ENCODE measurements around the gene DAND5.

DNA sequence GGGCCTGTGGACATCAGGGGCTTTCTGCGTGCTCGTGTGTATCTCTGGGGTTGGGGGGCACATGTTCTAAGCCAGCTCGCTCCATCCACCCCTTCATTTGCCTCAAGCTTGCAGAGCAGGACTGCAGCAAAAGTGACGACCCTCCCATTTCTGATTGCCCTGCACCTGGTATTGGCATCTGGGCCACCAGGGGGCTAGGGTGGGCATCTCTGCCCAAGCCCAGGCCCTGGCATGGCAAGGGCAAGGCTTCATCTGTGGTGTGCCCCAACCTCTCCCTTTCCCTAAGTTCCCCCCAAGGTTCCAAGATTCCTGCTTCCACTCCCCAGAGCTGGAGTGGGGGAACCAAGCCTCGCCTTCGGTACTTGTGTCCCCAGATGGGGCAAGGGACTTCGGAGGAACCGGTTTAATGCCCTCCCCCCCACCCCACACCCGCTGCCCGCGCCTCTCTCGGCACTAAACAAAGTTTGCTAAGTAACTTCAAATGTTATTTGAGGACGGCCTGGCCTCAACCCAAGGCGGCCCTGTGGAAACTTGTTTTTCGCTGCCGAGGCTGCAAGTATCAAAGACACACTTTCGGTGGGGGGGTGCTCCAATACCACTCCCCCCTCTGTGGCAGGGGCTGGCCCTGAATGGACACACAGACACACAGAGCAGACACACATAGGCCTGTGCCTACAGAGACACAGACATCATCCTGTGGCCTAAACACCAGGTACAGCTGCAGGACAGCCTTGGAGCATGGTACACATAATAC lies 38.1 kb downstream of the DAND5 start:
- TF ChIP-seq, protein P1, sequence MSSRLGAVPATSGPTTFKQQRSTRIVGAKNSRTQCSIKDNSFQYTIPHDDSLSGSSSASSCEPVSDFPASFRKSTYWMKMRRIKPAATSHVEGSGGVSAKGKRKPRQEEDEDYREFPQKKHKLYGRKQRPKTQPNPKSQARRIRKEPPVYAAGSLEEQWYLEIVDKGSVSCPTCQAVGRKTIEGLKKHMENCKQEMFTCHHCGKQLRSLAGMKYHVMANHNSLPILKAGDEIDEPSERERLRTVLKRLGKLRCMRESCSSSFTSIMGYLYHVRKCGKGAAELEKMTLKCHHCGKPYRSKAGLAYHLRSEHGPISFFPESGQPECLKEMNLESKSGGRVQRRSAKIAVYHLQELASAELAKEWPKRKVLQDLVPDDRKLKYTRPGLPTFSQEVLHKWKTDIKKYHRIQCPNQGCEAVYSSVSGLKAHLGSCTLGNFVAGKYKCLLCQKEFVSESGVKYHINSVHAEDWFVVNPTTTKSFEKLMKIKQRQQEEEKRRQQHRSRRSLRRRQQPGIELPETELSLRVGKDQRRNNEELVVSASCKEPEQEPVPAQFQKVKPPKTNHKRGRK (CRISPR knock-in tag; IDR thresholded peaks at IDR 0.05), result no peak
- no peak for TF ChIP-seq USF2 (IDR thresholded peaks at IDR 0.05; ENCODE audit: low read depth, low read length)
- TF ChIP-seq USF2 (CRISPR knock-in tag; IDR thresholded peaks at IDR 0.05; ENCODE audit: borderline replicate concordance), result no peak
- no peak for TF ChIP-seq RNF2 (conservative IDR thresholded peaks at IDR 0.05; ENCODE audit: low read depth)
- no peak for TF ChIP-seq NFIC (IDR thresholded peaks at IDR 0.05; ENCODE audit: low read length)
- TF ChIP-seq POLR2A (IDR thresholded peaks at IDR 0.05; ENCODE audit: insufficient read depth in 1 of 2, low read depth in 2 of 2, low read length in 2 of 2), result no peak
- no peak for TF ChIP-seq POLR2AphosphoS2 (IDR thresholded peaks at IDR 0.05; ENCODE audit: low read depth, low read length)
- TF ChIP-seq CBX5 (CRISPR knock-in tag; IDR thresholded peaks at IDR 0.05; ENCODE audit: borderline replicate concordance), result no peak

Measured in HepG2 (cell line).